Hepatocyte (in vitro differentiated cells): Measurements from ENCODE around the gene SPART. TPM values are rescaled to one million over a fixed set of nuclear protein-coding genes. Genes with fewer than 3 reads are reported as not detected.
"Not testable (repeated sequence)": the region's sequence is repeated elsewhere in the genome, so short reads cannot be mapped to it uniquely, and the experiment has no call there.

Experiments used
- DNase-seq: peaks from one replicate; pipeline ENCODE4 v3.0.0-alpha.2; 2016; ENCODE audit warnings: low spot score
- H2AFZ ChIP-seq: fragments of 200-600 bp; sonication (generic); 2 replicates; pipeline ENCODE4 v1.6.0; 2016; ENCODE audit warnings: antibody characterized with exemption, mild to moderate bottlenecking
- H3K27ac ChIP-seq: fragments of 200-600 bp; sonication (generic); 2 replicates; pipeline ENCODE4 v1.5.1; 2016; ENCODE audit warnings: mild to moderate bottlenecking
- H3K27me3 ChIP-seq: fragments of 200-600 bp; sonication (generic); 2 replicates; pipeline ENCODE4 v1.6.1; 2016
- H3K36me3 ChIP-seq: fragments of 200-600 bp; sonication (generic); replicated peaks from 2 replicates; pipeline ENCODE4 v1.5.1; 2016; ENCODE audit warnings: low read depth; ENCODE audit not compliant: insufficient read depth
- H3K4me1 ChIP-seq: fragments of 200-600 bp; sonication (generic); 2 replicates; pipeline ENCODE4 v1.5.1; 2016; ENCODE audit warnings: mild to moderate bottlenecking, moderate library complexity; ENCODE audit not compliant: insufficient read depth
- H3K4me2 ChIP-seq: fragments of 200-600 bp; sonication (generic); 2 replicates; pipeline ENCODE4 v1.6.0; 2016
- H3K4me3 ChIP-seq: fragments of 200-600 bp; sonication (generic); 2 replicates; pipeline ENCODE4 v1.5.1; 2016; ENCODE audit warnings: mild to moderate bottlenecking
- H3K79me2 ChIP-seq: fragments of 200-600 bp; sonication (generic); 2 replicates; pipeline ENCODE4 v1.6.0; 2017; ENCODE audit warnings: mild to moderate bottlenecking
- H3K9me2 ChIP-seq: fragments of 200-600 bp; sonication (generic); replicated peaks from 2 replicates; pipeline ENCODE4 v1.6.0; 2017; ENCODE audit warnings: mild to moderate bottlenecking; ENCODE audit not compliant: insufficient read depth
- H3K9me3 ChIP-seq: fragments of 200-600 bp; sonication (generic); 2 replicates; pipeline ENCODE4 v1.5.1; 2016; ENCODE audit warnings: low read depth, mild to moderate bottlenecking
- H4K20me1 ChIP-seq: fragments of 200-600 bp; sonication (generic); 2 replicates; pipeline ENCODE4 v1.6.0; 2016; ENCODE audit warnings: mild to moderate bottlenecking; ENCODE audit not compliant: insufficient read depth, poor library complexity, severe bottlenecking
- CTCF ChIP-seq: fragments of 200-600 bp; sonication (generic); IDR thresholded peaks from 2 replicates; pipeline ENCODE4 v1.5.1; 2016; ENCODE audit warnings: antibody characterized with exemption, mild to moderate bottlenecking; ENCODE audit not compliant: poor library complexity
- EZH2 ChIP-seq: fragments of 200-600 bp; sonication (generic); IDR thresholded peaks from 2 replicates; pipeline ENCODE4 v1.6.1; 2016; ENCODE audit warnings: antibody characterized with exemption, mild to moderate bottlenecking, borderline replicate concordance
- EZH2phosphoT487 ChIP-seq: fragments of 200-600 bp; sonication (generic); IDR thresholded peaks from one replicate; pipeline ENCODE4 v1.6.1; 2018; ENCODE audit warnings: antibody characterized with exemption, mild to moderate bottlenecking, low read depth, moderate library complexity; ENCODE audit not compliant: unreplicated experiment, severe bottlenecking
- WGBS: methylation state at CpG from one replicate; pipeline ENCODE4 v1.1.6; 2016; ENCODE audit warnings: low lambda C conversion rate; ENCODE audit errors: missing lambda C conversion rate; 5-methylcytosine and 5-hydroxymethylcytosine counted together
- polyA plus RNA-seq: library from polyadenylated mRNA; unstranded; fragments of >200 nt; fragmentation: Nextera tagmentation; extraction: Ambion mirVana; gene quantifications from 2 replicates; pipeline ENCODE4 v1.2.1, GENCODE V29; 2016
- total RNA-seq: library from RNA; depleted of rRNA; stranded (reverse); fragments of >200 nt; gene quantifications from 2 replicates; pipeline ENCODE4 v1.2.3, GENCODE V29; 2014

The SPART gene
- total and polyA plus RNA-seq, 2 experiments from 2014 or later = 86.7 to 107 TPM

DNA sequence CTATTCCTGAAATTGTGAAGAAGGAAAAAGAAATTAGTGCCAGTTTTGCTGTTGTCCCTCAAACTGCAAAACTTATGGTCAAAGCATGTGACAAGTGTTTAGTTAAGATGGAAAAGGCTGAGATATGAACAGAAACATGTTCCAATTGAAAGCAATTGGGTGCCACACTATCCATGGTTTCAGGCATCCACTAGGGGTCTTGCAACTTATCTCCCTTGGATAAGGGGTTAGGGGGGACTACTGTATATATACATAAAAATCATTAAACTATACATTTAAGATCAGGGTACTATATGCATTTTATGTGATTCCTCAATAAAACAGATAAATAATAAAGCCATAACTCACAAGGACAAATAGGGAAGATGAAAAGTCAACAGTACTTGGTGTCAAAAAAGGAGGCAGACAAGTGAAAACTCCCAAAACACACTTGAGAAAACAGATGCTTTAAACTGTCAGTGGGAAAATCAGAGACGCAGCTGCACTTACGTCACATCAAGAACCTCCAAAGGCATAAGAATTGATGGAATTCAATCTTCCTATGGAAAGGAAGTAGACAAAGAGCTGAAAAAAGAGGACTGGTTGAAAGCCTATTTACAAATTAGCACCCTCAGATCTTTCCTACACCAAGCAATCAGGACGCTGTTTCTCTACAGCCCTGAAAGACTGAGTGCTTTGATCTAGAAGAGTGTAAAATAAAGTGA, 8.1 kb downstream of the SPART start:
- Histone ChIP-seq H3K27me3 (no peaks in the 10 kb centered on the region), H3K4me3 (no peak overlapping the region), H3K36me3 (no peaks in the 10 kb centered on the region), H4K20me1 (peaks cover 83% of the 10 kb centered on the region), H3K27ac (no peak overlapping the region), H3K9me3 (no peaks in the 10 kb centered on the region), H3K79me2 (peaks cover 100% of the 10 kb centered on the region), H3K4me2 (no peak overlapping the region), H2AFZ (no peak overlapping the region), H3K9me2 (no peaks in the 10 kb centered on the region), H3K4me1 (peaks cover 3% of the 10 kb centered on the region)
- no peak for DNase-seq
- WGBS = 61% methylated on average over 3 of the region's 3 CpGs
- no peak for TF ChIP-seq CTCF
- no peak for TF ChIP-seq EZH2phosphoT487
- TF ChIP-seq EZH2 = no peak

DNA sequence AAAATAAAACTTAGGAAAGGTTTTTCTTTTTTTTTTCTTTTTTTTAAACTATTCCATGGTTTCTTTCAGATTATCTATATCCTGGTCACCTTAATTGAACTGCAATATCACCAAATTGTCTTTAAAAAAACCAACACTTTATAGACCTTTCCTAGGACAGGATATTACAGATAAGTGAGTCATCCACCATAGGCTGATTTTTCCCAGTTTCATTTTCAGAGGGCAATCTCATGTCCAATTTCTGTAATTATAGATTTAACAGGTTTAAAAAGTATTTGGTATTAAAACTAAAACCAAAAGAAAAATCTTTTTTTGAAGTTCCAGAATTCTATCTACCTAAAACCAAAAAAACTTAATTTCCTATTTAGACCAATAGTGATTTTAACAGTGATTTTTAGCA, 13.2 kb downstream of the SPART start:
- Histone ChIP-seq H3K4me3 (no peak overlapping the region), H3K4me1 (no peaks in the 10 kb centered on the region), H3K27ac (no peak overlapping the region), H3K79me2 (peaks cover 88% of the 10 kb centered on the region), H3K36me3 (no peaks in the 10 kb centered on the region), H3K9me2 (no peaks in the 10 kb centered on the region), H3K4me2 (no peak overlapping the region), H4K20me1 (peaks cover 79% of the 10 kb centered on the region), H2AFZ (no peak overlapping the region), H3K9me3 (no peaks in the 10 kb centered on the region), H3K27me3 (no peaks in the 10 kb centered on the region)
- TF ChIP-seq EZH2phosphoT487 (no peak), CTCF (no peak), EZH2 (no peak)
- no peak for DNase-seq

GRCh38 chr13:36332255-36332654, 13.9 kb downstream of the SPART start:
- H3K9me3 ChIP-seq, H3K9me2 ChIP-seq, H3K36me3 ChIP-seq, H3K4me2 ChIP-seq, H2AFZ ChIP-seq, H3K27me3 ChIP-seq, DNase-seq, H3K27ac ChIP-seq, H3K4me3 ChIP-seq, H3K4me1 ChIP-seq: not testable (repeated sequence)
- Histone ChIP-seq H4K20me1 (peaks cover 72% of the 10 kb centered on the region), H3K79me2 (peaks cover 80% of the 10 kb centered on the region)

GRCh38 chr13:36331280-36331679, 14.9 kb downstream of the SPART start:
- 92% methylated on average over 4 of the region's 4 CpGs for WGBS
- Histone ChIP-seq H3K79me2 (peaks cover 71% of the 10 kb centered on the region), H3K4me2 (no peak overlapping the region)

More at GRCh38 chr13:36331280-36331679, 14.9 kb downstream of the SPART start:
- Histone ChIP-seq H3K27ac (no peak overlapping the region), H3K27me3 (no peaks in the 10 kb centered on the region), H2AFZ (no peak overlapping the region), H3K4me3 (no peak overlapping the region), H4K20me1 (peaks cover 63% of the 10 kb centered on the region), H3K36me3 (no peaks in the 10 kb centered on the region), H3K4me1 (no peaks in the 10 kb centered on the region), H3K9me3 (no peaks in the 10 kb centered on the region), H3K9me2 (no peaks in the 10 kb centered on the region)
- TF ChIP-seq EZH2phosphoT487 (no peak), CTCF (no peak), EZH2 (no peak)
- no peak for DNase-seq
